ENCODE measurements around the gene ITCH. TPM values are rescaled to one million over a fixed set of nuclear protein-coding genes. Genes with fewer than 3 reads are reported as not detected.
"Not testable (repeated sequence)": the region's sequence is repeated elsewhere in the genome, so short reads cannot be mapped to it uniquely, and the experiment has no call there.

ITCH gene
- total RNA-seq, 2 experiments from 2014 or later, result 26.1 to 36.8 TPM

GRCh38 chr20:34337544-34337943 is 25.5 kb upstream of the ITCH start:
- Histone ChIP-seq H3K4me1 (ENCODE audit: insufficient read depth, low read length, poor library complexity, severe bottlenecking) (peaks cover 30% of the 10 kb centered on the region), H3K4me3 (ENCODE audit: low read depth, low read length, poor library complexity, severe bottlenecking) (no peak overlapping the region), H4K20me1 (ENCODE audit: insufficient read depth, low read length) (no peaks in the 10 kb centered on the region), H3K79me2 (ENCODE audit: insufficient read depth, low read depth, low read length) (no peaks in the 10 kb centered on the region), H2AFZ (ENCODE audit: low read length) (peak overlapping the region; percentile 92), H3K36me3 (ENCODE audit: insufficient read depth, low read length) (no peaks in the 10 kb centered on the region), H3K27ac (ENCODE audit: low read depth, low read length, poor library complexity, severe bottlenecking) (no peak overlapping the region), H3K9me2 (ENCODE audit: insufficient read depth, low read length) (no peaks in the 10 kb centered on the region), H3K9me3 (ENCODE audit: low read length) (no peaks in the 10 kb centered on the region), H3K4me2 (ENCODE audit: low read length) (peak overlapping the region; percentile 59; the same call in 1 of the 2 replicates)
- intact Hi-C loops (cut with micrococcal nuclease; ENCODE audit: unreplicated experiment), result no loop called here
- no peak for DNase-seq (ENCODE audit: low spot score)
- POLR2A ChIA-PET, result interaction anchor here (0.6 to 2.0 kb wide), 3 partner anchors 25 to 122 kb away, joined by 4 to 6 read pairs (median 5); partner anchors contain the start of gene ITCH
- CTCF ChIA-PET (ENCODE audit: unreplicated experiment), result no interaction called here
- BruUV-seq (replicated peaks), result no TSS peak
- TF ChIP-seq EZH2phosphoT487 (IDR thresholded peaks at IDR 0.05; ENCODE audit: borderline replicate concordance, low read depth, low read length) (no peak), CTCF (conservative IDR thresholded peaks at IDR 0.05; ENCODE audit: low read length) (no peak)

- ChIA-PET POLR2A (interaction anchor here (0.6 to 2.0 kb wide), 5 partner anchors 10 to 36 kb away, joined by 3 to 6 read pairs (median 4); partner anchors contain the start of gene ITCH), CTCF (ENCODE audit: unreplicated experiment) (no interaction called here)
- Histone ChIP-seq H3K9me2 (ENCODE audit: insufficient read depth, low read length) (no peaks in the 10 kb centered on the region), H4K20me1 (ENCODE audit: insufficient read depth, low read length) (no peaks in the 10 kb centered on the region), H3K9me3 (ENCODE audit: low read length) (no peaks in the 10 kb centered on the region), H3K4me3 (ENCODE audit: low read depth, low read length, poor library complexity, severe bottlenecking) (peak overlapping the region; percentile 25), H3K4me1 (ENCODE audit: insufficient read depth, low read length, poor library complexity, severe bottlenecking) (peaks cover 30% of the 10 kb centered on the region), H3K4me2 (ENCODE audit: low read length) (peak overlapping the region; percentile 59), H2AFZ (ENCODE audit: low read length) (peak overlapping the region; percentile 92), H3K27ac (ENCODE audit: low read depth, low read length, poor library complexity, severe bottlenecking) (peak overlapping the region; percentile 38), H3K79me2 (ENCODE audit: insufficient read depth, low read depth, low read length) (no peaks in the 10 kb centered on the region), H3K36me3 (ENCODE audit: insufficient read depth, low read length) (no peaks in the 10 kb centered on the region)
- no TSS peak for BruUV-seq (replicated peaks)
- intact Hi-C loops (cut with micrococcal nuclease; ENCODE audit: unreplicated experiment), result no loop called here
- TF ChIP-seq EZH2phosphoT487 (IDR thresholded peaks at IDR 0.05; ENCODE audit: borderline replicate concordance, low read depth, low read length), result no peak
- DNase-seq (ENCODE audit: low spot score), result peak; percentile 73
These were observed 24.9 kb upstream of the ITCH start for GRCh38 chr20:34337982-34338726.

GRCh38 chr20:34340726-34341125 is 22.3 kb upstream of the ITCH start:
- H3K9me2 ChIP-seq (ENCODE audit: insufficient read depth, low read length); H3K4me2 ChIP-seq (ENCODE audit: low read length); H3K36me3 ChIP-seq (ENCODE audit: insufficient read depth, low read length); BruUV-seq (replicated peaks); H4K20me1 ChIP-seq (ENCODE audit: insufficient read depth, low read length); H3K27ac ChIP-seq (ENCODE audit: low read depth, low read length, poor library complexity, severe bottlenecking); intact Hi-C loops (cut with micrococcal nuclease; ENCODE audit: unreplicated experiment); H2AFZ ChIP-seq (ENCODE audit: low read length); CTCF ChIA-PET (ENCODE audit: unreplicated experiment); H3K9me3 ChIP-seq (ENCODE audit: low read length); H3K4me3 ChIP-seq (ENCODE audit: low read depth, low read length, poor library complexity, severe bottlenecking); DNase-seq (ENCODE audit: low spot score); H3K79me2 ChIP-seq (ENCODE audit: insufficient read depth, low read depth, low read length): not testable (repeated sequence)
- H3K4me1 ChIP-seq (ENCODE audit: insufficient read depth, low read length, poor library complexity, severe bottlenecking), result peaks cover 30% of the 10 kb centered on the region
- POLR2A ChIA-PET, result interaction anchor here (0.7 kb wide), 1 partner anchor 52 kb away, joined by 4 read pairs; no protein-coding TSS in a partner anchor

- H2AFZ ChIP-seq (ENCODE audit: low read length); H3K9me3 ChIP-seq (ENCODE audit: low read length); H3K79me2 ChIP-seq (ENCODE audit: insufficient read depth, low read depth, low read length); BruUV-seq (replicated peaks); H3K4me3 ChIP-seq (ENCODE audit: low read depth, low read length, poor library complexity, severe bottlenecking); H3K27ac ChIP-seq (ENCODE audit: low read depth, low read length, poor library complexity, severe bottlenecking); intact Hi-C loops (cut with micrococcal nuclease; ENCODE audit: unreplicated experiment); POLR2A ChIA-PET; CTCF ChIA-PET (ENCODE audit: unreplicated experiment); H3K9me2 ChIP-seq (ENCODE audit: insufficient read depth, low read length); DNase-seq (ENCODE audit: low spot score); H3K36me3 ChIP-seq (ENCODE audit: insufficient read depth, low read length); H4K20me1 ChIP-seq (ENCODE audit: insufficient read depth, low read length); H3K4me2 ChIP-seq (ENCODE audit: low read length): not testable (repeated sequence)
- peaks cover 30% of the 10 kb centered on the region for H3K4me1 ChIP-seq (ENCODE audit: insufficient read depth, low read length, poor library complexity, severe bottlenecking)
These were observed 21.9 kb upstream of the ITCH start for GRCh38 chr20:34341199-34341598.
